ENCODE measurements around the gene MICALL1.
"Not testable (repeated sequence)": the region's sequence is repeated elsewhere in the genome, so short reads cannot be mapped to it uniquely, and the experiment has no call there.

MICALL1 gene

GRCh38 chr22:37959231-37959825, 53.2 kb downstream of the MICALL1 start:
- no peak for DNase-seq (ENCODE audit: low read depth)

GRCh38 chr22:37961062-37961461, 55.0 kb downstream of the MICALL1 start:
- no peak for DNase-seq (ENCODE audit: low read depth)

- peak; percentile 42 for DNase-seq (ENCODE audit: low read depth)
Measured at GRCh38 chr22:37965940-37966664, 60.0 kb downstream of the MICALL1 start.

GRCh38 chr22:37967147-37967546, 61.0 kb downstream of the MICALL1 start:
- no peak for DNase-seq (ENCODE audit: low read depth)

GRCh38 chr22:37967637-37968451, 61.7 kb downstream of the MICALL1 start:
- no peak for DNase-seq (ENCODE audit: low read depth)

DNA sequence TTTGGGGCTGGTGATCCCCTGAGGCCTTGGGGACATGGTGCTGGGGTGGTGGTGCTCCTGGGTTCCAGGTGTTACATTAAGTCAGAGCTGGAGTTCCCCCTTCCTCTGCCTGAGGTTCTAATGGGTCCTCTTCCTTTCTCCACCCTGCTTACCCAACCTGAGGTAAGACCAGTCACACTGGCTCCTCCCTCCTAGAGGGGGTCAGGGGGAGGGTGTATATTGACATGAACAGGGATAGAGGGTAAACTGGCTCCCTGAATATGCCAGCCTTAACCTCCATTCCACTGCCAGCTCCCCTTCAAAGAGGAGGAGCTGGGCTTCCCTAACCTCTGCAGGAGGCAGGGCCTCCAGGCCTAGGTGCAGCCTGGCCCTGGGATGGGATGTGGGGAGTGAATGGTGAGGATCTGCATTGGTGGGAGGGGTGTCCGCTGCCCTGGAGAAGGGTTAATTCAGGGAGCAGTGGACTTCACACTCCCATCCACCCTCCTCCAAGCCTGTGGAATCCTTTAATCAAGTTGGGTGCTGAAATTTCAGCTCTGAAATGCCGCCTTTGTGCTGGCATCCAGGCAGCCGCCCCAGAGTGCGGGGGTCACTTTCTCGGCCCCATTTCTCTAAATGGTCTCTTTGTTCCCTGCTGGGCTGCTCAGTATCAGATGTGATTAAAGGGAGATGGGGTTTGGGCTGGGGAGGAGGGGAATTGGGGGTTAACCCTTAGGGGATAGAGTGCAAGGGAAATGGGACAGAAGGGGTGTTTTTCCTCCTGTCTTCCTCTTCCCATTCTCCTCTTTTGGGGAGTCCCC, 62.6 kb downstream of the MICALL1 start:
- no peak for DNase-seq (ENCODE audit: low read depth)

DNA sequence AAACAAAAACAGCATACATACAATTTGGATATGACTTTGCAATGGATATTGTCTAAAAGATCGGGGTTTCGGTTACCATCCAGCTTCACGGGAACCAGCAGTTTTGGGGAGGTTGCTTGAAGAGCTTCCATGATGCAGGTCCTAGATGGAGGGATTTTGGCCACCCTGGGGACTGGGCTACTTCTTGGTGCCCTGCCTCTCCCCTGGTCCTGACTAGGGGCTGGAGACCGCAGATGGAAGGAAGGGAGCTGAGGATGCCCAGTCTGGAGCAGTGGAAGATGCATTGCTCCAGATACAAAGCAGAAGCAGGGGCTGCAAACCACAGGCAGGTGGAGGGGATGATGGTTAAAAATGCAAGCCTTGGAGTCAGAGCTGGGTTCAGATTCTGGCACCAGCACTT, 64.8 kb downstream of the MICALL1 start:
- DNase-seq (ENCODE audit: low read depth) = no peak

- no peak for DNase-seq (ENCODE audit: low read depth)
Measured at GRCh38 chr22:37971475-37972434, 65.7 kb downstream of the MICALL1 start.

DNA sequence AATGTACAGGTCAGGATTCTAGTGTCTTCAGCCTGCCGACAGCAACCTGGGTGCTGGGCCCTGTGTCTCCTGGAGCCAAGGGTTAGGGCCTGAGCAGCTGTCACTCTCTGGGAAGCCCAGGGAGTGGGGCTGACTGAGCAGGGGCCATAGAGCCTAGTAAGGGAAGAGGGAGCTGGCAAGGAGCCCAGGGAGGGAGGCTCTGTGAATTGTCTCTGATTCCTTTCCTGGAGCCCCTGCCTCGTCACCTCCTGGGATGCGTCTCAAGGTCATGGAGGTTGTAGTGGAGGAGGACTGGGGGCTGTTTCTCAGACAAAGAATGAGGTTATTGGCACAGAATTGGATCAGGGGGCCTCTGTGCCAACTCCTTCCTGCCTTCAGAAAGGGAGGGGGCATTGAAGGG, 66.4 kb downstream of the MICALL1 start:
- DNase-seq (ENCODE audit: low read depth) = peak; percentile 18

DNA sequence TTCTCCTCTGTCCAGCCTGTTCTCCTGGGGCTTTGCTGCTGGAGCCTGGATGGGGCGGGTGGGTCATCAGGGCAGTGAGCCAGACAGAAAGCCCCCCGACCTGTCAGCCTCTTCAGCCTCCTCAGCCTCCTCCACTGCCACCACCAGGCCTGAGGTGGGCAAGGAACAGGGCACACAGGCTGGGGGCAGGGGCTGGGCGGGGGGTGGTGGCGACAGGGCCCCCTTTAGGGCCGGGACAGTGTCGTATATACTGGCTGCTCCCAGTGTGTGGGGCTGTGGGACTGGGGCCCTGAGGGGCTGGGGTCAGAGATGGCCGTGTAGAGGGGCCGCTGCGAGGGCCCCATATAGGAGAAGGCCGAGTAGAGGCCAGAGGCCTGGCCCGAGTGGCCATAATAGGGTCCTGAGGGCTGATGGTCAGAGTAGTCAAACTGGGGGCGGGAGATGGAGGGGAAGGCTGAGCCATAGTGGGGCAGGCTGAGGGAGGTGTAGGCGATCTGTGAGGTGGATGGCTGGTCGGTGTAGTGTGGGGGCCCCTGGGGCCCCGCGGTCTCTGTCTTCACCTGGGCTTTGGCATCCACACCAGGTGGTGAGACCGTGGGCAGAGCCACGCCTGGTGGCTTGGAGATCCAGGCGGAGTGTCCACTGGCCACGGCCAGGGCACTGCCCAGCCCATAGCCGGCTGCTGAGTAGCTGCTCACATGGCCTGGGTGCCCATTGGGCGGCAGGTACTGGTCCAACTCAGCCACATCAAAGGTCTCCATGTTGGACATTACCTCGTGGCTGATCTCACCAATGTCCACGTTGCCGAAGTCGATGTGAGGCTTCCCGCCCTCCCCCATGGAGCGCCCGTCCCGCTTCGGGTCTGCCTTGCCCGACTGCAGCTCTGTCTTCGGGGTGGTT, 67.4 kb downstream of the MICALL1 start:
- DNase-seq (ENCODE audit: low read depth) = no peak

DNA sequence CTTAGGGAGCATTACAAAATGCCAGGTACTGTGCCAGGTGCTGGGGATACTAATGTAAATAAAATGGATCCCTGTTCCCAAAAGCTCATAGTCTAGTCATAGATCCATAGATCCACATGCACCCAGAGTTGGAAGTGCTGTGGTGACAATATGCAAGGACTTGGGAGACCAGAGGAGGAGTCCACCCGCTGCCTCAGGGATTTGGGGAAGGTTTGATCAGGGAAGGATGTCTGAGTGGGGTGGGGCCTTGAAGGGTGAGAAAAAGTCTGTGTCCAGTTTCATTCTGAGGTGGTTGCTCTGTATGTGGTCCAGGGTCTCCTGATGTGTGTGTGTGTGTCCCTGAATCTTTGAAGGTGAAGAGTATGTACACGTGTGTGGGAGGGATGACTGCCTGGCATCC, 69.1 kb downstream of the MICALL1 start:
- no peak for DNase-seq (ENCODE audit: low read depth)

DNA sequence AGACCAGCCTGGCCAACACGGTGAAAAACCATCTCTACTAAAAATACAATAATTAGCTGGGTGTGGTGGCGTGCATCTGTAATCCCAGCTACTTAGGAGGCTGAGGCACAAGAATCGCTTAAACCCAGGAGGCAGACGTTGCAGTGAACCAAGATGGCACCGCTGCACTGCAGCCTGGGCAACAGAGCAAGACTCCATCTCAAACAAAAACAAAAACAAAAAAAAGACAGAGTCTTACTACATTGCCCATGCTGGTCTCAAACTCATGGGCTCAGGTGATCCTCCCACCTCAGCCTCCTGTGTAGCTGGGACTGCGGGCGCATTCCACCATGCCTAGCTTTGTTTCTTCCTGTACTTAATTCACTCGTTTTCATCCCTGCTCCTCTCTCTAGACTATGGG, 69.9 kb downstream of the MICALL1 start:
- not testable (repeated sequence) for DNase-seq (ENCODE audit: low read depth)

DNA sequence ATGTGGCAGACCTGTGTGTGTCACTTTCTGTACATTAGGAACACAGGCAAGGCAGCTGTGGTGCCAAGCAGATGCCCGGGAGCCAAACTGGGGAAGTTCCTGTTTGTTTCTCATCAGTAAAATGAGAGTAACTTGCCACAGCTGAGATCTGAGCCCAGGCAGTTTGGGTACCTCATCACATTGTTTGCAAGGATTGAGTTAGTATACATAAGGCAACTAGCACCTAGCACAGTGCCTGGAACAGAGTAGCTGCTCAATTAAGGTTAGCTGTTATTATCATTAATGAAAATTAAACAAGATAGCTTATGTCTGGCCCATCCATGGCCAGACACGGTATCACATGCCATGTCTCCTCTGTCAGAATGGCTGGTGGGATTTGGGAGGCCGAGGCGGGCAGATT, 70.5 kb downstream of the MICALL1 start:
- no peak for DNase-seq (ENCODE audit: low read depth)

DNA sequence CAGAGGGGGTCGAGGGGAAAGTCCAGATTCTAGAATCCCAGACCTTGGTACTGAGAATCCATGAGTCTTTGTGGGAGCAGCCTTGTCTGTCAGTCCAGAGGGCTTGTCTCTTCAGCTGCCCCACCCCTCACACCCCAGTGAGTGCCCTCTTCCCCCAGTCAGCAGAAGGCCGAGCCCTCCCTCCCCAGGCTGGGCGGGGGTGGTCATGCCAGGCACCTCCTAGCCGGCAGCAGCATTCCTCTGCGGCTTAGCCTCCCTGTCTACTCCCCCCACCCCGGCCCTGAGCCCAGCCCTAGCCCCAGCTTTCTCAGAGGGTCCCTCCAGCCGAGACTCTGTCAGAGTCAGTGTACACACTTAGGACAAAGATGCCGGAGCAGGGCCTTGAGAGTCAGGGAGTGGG, 73.7 kb downstream of the MICALL1 start:
- peak; percentile 46 for DNase-seq (ENCODE audit: low read depth)

DNA sequence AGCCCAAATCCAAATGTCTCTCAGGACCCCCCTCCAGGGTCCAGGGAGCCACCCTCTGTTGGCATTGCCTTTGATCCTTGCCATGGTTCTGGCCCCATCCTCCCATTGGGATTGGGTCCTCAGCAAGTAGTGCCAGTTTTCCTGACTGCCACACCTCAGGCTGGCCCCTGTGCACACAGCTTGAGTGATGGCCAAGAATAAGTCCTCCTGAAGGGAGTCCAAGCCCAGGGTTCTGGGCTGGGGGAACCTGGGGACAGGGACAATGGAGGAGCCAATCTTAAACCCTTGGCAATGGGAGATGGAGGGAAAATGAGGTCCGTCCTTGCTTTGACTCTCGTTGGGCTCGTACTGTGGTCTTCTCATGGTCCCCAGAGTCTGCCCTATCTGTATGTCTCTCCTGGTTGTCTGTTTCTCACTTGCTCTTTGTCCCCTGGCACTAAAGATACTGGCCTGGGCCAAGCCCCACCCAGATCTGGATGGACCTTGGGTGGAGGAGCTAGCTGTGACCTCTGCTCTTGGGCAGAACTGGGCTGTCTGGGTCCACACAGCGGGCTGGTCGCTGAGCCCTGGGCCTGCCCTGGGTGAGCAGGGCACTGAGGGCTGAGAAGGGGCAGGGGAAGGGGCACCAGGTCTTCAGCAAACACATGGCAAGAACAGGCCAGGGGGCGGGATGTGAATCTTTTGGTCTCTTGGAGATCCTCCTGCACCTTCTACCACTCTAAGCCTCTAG, 75.3 kb downstream of the MICALL1 start:
- no peak for DNase-seq (ENCODE audit: low read depth)

GRCh38 chr22:37982151-37982785, 76.2 kb downstream of the MICALL1 start:
- DNase-seq (ENCODE audit: low read depth) = peak; percentile 7

GRCh38 chr22:37982938-37983859, 77.1 kb downstream of the MICALL1 start:
- no peak for DNase-seq (ENCODE audit: low read depth)

All from amniotic epithelial cell (primary cell).